Measurements from ENCODE around the gene TEAD3. TPM values are rescaled to one million over a fixed set of nuclear protein-coding genes. Genes with fewer than 3 reads are reported as not detected.

TEAD3 gene
- total and polyA plus RNA-seq, 10 of the 15 experiments (the other 5 are each of a cell fraction or from before 2014, with no cell fraction given) = 0.02 to 0.28 (median 0.18) TPM; not detected in 5

DNA sequence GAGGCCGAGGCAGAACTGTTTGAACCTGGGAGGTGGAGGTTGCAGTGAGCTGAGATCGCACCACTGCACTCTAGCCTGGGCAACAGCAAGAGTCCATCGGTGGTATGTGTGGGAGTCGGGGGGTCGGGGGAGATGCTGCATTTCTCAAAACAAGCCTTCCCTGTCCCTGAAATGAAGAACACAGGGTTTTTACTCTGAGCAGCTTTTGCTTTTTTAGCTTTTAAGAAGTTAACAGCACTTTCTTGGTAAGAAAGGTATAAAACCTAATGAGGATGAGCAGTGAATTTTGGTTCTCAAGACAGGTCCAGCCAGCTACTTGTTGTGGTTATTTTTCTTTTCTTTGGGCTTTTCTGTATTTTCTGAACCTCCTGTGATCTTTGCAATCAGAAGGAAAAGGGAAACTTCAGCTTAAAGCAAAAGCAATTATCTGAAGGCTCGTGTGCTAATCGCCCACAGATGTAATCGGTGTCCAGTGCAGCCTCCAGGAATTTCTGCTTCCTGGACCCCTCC is 25.0 kb downstream of the TEAD3 start:
- H3K9me3 ChIP-seq (replicated peaks; ENCODE audit: control insufficient read depth, insufficient read depth, low read length) = no peaks in the 10 kb centered on the region
- peaks cover 33% of the 10 kb centered on the region for H3K79me2 ChIP-seq (ENCODE audit: control insufficient read depth, insufficient read depth, low read length)
- TF ChIP-seq BCLAF1 (IDR thresholded peaks at IDR 0.05) (no peak), PML (IDR thresholded peaks at IDR 0.05; ENCODE audit: low read length) (peak; percentile 19; the same call in 1 of the 2 replicates), BACH1 (IDR thresholded peaks at IDR 0.05; ENCODE audit: borderline replicate concordance) (peak; percentile 33; the same call in 1 of the 2 replicates), POLR2AphosphoS5 (IDR thresholded peaks at IDR 0.05; ENCODE audit: low read length) (peak; percentile 44; the same call in 1 of the 2 replicates)
- in situ Hi-C loops (cut with MboI) (no loop called here), intact Hi-C loops (cut with micrococcal nuclease; ENCODE audit: unreplicated experiment) (no loop called here)
- RAD21 ChIA-PET (ENCODE audit: unreplicated experiment) = interaction anchor here (0.9 to 1.8 kb wide), 2 partner anchors 21 to 128 kb away, joined by 3 to 4 read pairs; no protein-coding TSS in a partner anchor
- POLR2A ChIA-PET = interaction anchor here (0.6 to 0.8 kb wide), 3 partner anchors 8 to 57 kb away, joined by 3 read pairs; partner anchors contain the start of gene FANCE
- no peak for FAIRE-seq
- H3K4me3 ChIP-seq = peak overlapping the region; percentile 99
- H3K4me1 ChIP-seq (ENCODE audit: control insufficient read depth, insufficient read depth, low read length) = no peaks in the 10 kb centered on the region
- H4K20me1 ChIP-seq (ENCODE audit: control insufficient read depth, insufficient read depth) = peaks cover 7% of the 10 kb centered on the region; the same call in 1 of the 2 replicates
- H3K4me2 ChIP-seq (ENCODE audit: control insufficient read depth, insufficient read depth) = peak overlapping the region; percentile 23
- no peak overlapping the region for H2AFZ ChIP-seq (ENCODE audit: control insufficient read depth, low read depth, low read length)
- SMC1A ChIA-PET (ENCODE audit: uncharacterized antibody, unreplicated experiment) = interaction anchor here (1.2 to 1.4 kb wide), 3 partner anchors 14 to 174 kb away, joined by 4 to 7 read pairs (median 4); partner anchors contain the start of gene DEF6
- peaks cover 14% of the 10 kb centered on the region in 2 experiments for H3K36me3 ChIP-seq (ENCODE audit: control insufficient read depth in 2 of 2, insufficient read depth in 2 of 2, low read length in 1 of 2)
- no TSS peak for BruUV-seq (replicated peaks)
- H3K9ac ChIP-seq (ENCODE audit: control insufficient read depth, insufficient read depth, low read length) = no peak overlapping the region
- H3K27me3 ChIP-seq (replicated peaks in 1 of 2; ENCODE audit: control insufficient read depth in 2 of 2, insufficient read depth in 2 of 2, low read length in 1 of 2) = no peaks in the 10 kb centered on the region
- no peak overlapping the region for H3K27ac ChIP-seq (ENCODE audit: control insufficient read depth, insufficient read depth)
- WGBS (ENCODE audit: insufficient coverage, insufficient replicate concordance, low lambda C conversion rate, missing lambda C conversion rate) = 40% methylated on average over 8 of the region's 8 CpGs
- DNase-seq (ENCODE audit: low read depth, low spot score) = no peak
- no peak for ATAC-seq
- CTCF ChIA-PET = interaction anchor here (0.7 to 2.4 kb wide), 7 partner anchors 10 to 178 kb away, joined by 3 to 11 read pairs (median 5); partner anchors contain the start of gene PPARD

Data from GM12878 (cell line).